Stomach (tissue), 9 donors: ENCODE results near the gene SLC26A1. TPM values are rescaled to one million over a fixed set of nuclear protein-coding genes. Genes with fewer than 3 reads are reported as not detected.

Experiments used
- DNase-seq, 2 donors: peaks; one replicate each; pipeline versions ENCODE4 v3.0.0 to v3.0.0-alpha.2; 2013 to 2019
- H3K27ac ChIP-seq, 5 donors: fragments of 200-600 bp in 4 of 5; sonication (generic) in 4 of 5; one replicate each; pipeline ENCODE4 v1.5.1; 2013 to 2019; ENCODE audit warnings: mild to moderate bottlenecking in 1 of 5, moderate library complexity in 1 of 5
- H3K27me3 ChIP-seq, 3 donors: fragments of 200-600 bp; sonication (generic); one replicate each; pipeline ENCODE4 v1.5.1; 2017 to 2019; ENCODE audit warnings: mixed run types in 1 of 3
- H3K36me3 ChIP-seq, 4 donors: fragments of 200-600 bp; sonication (generic); 1 replicate in 3 of 4; 2 replicates in 1 of 4; pipeline ENCODE4 v1.5.1; 2016 to 2019
- H3K4me1 ChIP-seq, 4 donors: fragments of 200-600 bp; sonication (generic); one replicate each; pipeline ENCODE4 v1.5.1; 2016 to 2019
- H3K4me3 ChIP-seq, 4 donors: fragments of 200-600 bp; sonication (generic) in 3 of 4; one replicate each; pipeline ENCODE4 v1.5.1; 2016 to 2019; ENCODE audit warnings: mild to moderate bottlenecking in 1 of 4
- H3K9me3 ChIP-seq, 4 donors: fragments of 200-600 bp; sonication (generic); one replicate each; pipeline ENCODE4 v1.5.1; 2016 to 2019
- EP300 ChIP-seq: sonication (generic); formaldehyde crosslinking; IDR thresholded peaks from one replicate; pipeline ENCODE4 v1.6.1; 2017; ENCODE audit warnings: antibody characterized with exemption
- POLR2A ChIP-seq, 4 donors: fragments of 450-650 bp; IDR thresholded peaks; one replicate each; pipeline ENCODE4 v1.6.1; 2016; ENCODE audit warnings: antibody characterized with exemption in 4 of 4, control low read depth in 2 of 4, mild to moderate bottlenecking in 1 of 4, moderate library complexity in 1 of 4
- POLR2AphosphoS5 ChIP-seq, 3 donors: sonication (generic); formaldehyde crosslinking; IDR thresholded peaks; one replicate each; pipeline ENCODE4 v1.6.1; 2016; ENCODE audit warnings: antibody characterized with exemption in 3 of 3
- WGBS, 5 donors: extraction: QIAGEN DNeasy Blood & Tissue Kit in 3 of 5; methylation state at CpG; one replicate each; pipeline versions ENCODE4 v1.1.5 to v1.1.7; 2013 to 2018; 5-methylcytosine and 5-hydroxymethylcytosine counted together
- intact Hi-C: fragments of 100-400 bp; cut with DNase I; formaldehyde crosslinking; loops from one replicate; pipeline ENCODE4 v1.15.1; 2023; ENCODE audit warnings: low total_unique reads
- polyA plus RNA-seq, 3 donors: library from polyadenylated mRNA; stranded (reverse); fragments of 200-250 nt; gene quantifications; one replicate each; pipeline ENCODE4 v1.2.3, GENCODE V29; 2013
- total RNA-seq, 5 donors: library from RNA; depleted of rRNA; stranded (reverse); fragments of >200 nt; gene quantifications; one replicate each; pipeline versions ENCODE4 v1.1.0 to v1.2.3, GENCODE V29; 2014 to 2016
- TF ChIP-seq, protein P1 (sequence below), 7 experiments: fragments of 450-650 bp in 4 of 7; fragments of 200-600 bp in 3 of 7; sonication (generic) in 3 of 7; IDR thresholded peaks; one replicate each; pipeline ENCODE4 v1.5.1; 2016 to 2019; ENCODE audit warnings: antibody characterized with exemption in 7 of 7, control low read depth in 2 of 7, mild to moderate bottlenecking in 1 of 7
- donor health status: healthy with polysubstance abuse.
- donor health status: Bipolar disorder and iron deficiency.
- donor health status: healthy.

The SLC26A1 gene
- total and polyA plus RNA-seq, 8 donors: 0.18 to 8.9 (median 3.5) TPM; not detected in 3

DNA sequence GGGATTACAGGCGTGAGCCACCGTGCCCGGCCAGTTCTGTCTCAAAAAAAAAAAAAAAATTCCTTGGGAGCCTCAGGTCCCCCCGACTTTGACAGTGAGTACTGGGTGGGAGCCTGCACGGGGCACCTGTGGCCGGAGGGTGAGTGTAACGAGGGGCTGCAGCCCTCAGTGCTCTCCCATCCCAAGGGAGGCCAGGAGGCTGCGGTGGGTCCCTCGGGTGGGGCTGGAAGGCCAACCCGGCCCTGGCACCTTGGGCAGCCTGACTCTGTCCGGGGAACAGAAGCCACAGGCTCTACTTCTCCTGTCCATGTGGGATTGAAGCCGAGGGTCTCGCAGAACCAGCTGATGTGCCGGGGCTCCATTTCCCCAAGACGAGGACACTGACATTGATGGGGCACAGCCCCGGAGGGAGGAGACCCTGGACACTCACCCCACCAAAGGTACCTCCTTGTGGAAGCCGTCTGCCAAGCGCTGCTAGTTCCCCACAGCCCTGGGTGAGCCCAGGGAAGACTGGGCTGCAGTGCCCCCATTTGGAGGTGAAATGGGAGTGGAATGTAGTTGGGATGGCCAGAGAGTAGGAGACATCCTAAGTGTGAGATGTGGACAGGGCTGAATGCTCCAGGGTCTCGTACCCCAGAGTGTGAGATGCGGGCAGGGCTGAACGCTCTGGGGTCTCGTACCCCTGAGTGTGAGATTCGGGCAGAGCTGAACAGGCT, 2.3 kb upstream of the SLC26A1 start:
- 86 to 90% (median 90%) methylated on average over 20 to 23 of the region's 23 CpGs for WGBS, 5 donors
- intact Hi-C loops: no loop called here
- Histone ChIP-seq H3K27me3 (peaks cover 0 to 51% (median 34%) of the 10 kb centered on the region in 3 donors), H3K4me3 (no peak overlapping the region), H3K27ac (no peak overlapping the region), H3K36me3 (peaks cover 0 to 16% (median 8%) of the 10 kb centered on the region in 4 donors), H3K4me1 (peaks cover 30 to 60% (median 53%) of the 10 kb centered on the region in 4 donors), H3K9me3 (no peaks in the 10 kb centered on the region)
- TF ChIP-seq EP300 (no peak), POLR2A (IDR thresholded peaks at IDR 0.05) (no peak), POLR2AphosphoS5 (IDR thresholded peaks at IDR 0.05) (no peak)
- TF ChIP-seq, protein P1, sequence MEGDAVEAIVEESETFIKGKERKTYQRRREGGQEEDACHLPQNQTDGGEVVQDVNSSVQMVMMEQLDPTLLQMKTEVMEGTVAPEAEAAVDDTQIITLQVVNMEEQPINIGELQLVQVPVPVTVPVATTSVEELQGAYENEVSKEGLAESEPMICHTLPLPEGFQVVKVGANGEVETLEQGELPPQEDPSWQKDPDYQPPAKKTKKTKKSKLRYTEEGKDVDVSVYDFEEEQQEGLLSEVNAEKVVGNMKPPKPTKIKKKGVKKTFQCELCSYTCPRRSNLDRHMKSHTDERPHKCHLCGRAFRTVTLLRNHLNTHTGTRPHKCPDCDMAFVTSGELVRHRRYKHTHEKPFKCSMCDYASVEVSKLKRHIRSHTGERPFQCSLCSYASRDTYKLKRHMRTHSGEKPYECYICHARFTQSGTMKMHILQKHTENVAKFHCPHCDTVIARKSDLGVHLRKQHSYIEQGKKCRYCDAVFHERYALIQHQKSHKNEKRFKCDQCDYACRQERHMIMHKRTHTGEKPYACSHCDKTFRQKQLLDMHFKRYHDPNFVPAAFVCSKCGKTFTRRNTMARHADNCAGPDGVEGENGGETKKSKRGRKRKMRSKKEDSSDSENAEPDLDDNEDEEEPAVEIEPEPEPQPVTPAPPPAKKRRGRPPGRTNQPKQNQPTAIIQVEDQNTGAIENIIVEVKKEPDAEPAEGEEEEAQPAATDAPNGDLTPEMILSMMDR (IDR thresholded peaks at IDR 0.05): no peak
- DNase-seq: no peak

DNA sequence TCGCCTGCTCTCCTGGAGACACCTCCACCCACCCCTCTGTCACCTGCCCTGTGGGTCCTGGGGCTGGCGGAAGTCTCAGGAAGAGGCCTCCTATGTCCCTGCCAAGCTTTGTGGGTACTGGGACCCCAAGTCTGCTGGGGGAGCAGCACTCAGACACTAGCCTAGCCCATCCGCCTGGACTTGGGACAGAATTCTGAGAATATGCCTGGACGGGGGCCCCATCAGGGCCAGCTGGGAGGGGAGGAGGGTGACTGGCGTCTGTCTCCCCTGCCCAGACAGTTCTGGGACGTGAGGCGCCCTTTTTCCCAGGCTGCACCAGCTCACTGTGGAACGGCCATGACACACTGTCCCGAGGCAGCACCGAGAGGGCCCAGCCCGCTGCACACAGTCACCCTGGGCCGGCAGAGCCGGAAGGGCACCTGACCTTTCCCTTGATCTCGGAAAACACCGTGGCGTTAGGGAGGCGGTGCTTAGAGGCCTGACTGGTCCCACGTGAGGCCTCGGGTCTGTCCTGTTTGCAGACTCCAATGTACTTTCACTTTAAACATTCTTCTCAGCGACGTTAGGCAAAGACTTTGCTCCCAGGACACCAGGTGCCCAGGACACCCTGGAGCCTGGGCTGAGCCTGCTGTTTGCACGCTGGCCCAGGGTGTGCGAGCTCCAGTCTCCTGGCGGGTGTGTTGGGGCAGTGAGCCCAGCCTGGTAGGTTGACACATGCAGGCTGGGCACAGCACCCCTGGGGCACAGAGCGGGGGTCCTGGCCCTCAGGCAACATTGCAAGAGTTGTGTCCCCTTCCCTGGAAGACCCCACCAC, 700 bp downstream of the SLC26A1 start:
- DNase-seq: peak; percentile 91 to 94
- WGBS, 5 donors: 25 to 54% (median 37%) methylated on average over 22 to 25 of the region's 25 CpGs
- peaks cover 32 to 62% (median 57%) of the 10 kb centered on the region in 4 donors for H3K4me1 ChIP-seq
- H3K27ac ChIP-seq: peak overlapping the region; percentile 87 to 96 (median 93)
- H3K4me3 ChIP-seq: peak overlapping the region in 3 of 4 donors; percentile 17 to 28 (median 19)
- H3K9me3 ChIP-seq: no peaks in the 10 kb centered on the region
- TF ChIP-seq, protein P1 (IDR thresholded peaks at IDR 0.05): no peak
- TF ChIP-seq EP300 (no peak), POLR2A (IDR thresholded peaks at IDR 0.05) (peak in 1 of 4 donors; percentile 6), POLR2AphosphoS5 (IDR thresholded peaks at IDR 0.05) (peak in 2 of 3 donors; percentile 90 to 91)
- peaks cover 0 to 22% (median 10%) of the 10 kb centered on the region in 3 donors for H3K27me3 ChIP-seq
- intact Hi-C loops: no loop called here
- H3K36me3 ChIP-seq: peaks cover 0 to 33% (median 21%) of the 10 kb centered on the region in 4 donors

DNA sequence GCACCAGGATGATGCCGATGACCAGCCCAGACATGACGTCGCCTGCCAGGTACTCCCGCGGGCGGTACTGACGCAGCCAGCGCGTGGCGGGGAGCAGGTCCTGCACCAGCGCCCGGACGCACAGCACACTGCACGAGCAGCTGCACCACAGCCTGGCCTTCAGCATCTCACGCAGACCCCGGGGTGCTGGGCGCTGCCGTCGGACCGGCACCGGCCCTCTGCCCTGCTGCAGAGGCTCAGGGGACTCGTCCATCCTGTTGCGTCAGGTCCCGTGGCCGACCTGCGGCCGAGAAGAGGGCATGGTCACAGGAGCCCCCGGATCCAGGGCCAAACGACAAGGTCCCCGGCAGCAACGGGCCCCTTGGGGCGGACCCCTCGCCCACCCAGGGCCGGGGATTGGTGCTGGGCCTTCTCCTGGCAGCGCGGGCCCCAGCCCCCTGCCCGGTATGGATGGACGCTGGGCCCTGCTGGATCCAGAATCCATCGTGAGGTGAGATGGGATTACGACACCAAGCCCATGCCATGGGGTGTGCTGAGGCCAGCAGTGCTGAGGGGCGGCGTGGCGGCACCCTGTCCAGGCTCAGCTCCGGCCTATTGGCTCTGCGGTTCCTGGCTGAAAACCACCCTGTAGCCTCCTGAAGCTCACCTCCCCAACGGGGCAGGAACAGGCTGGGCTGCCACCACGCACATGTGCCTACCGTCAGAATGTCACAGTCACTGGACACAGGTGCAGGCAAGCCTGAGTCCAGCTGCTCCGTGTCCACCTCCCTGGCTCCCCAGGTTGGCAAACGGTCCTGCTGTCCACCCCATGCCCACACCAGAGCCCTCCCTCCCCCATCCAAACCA, 1.5 kb downstream of the SLC26A1 start:
- TF ChIP-seq POLR2A (IDR thresholded peaks at IDR 0.05) (no peak), POLR2AphosphoS5 (IDR thresholded peaks at IDR 0.05) (no peak), EP300 (no peak)
- TF ChIP-seq, protein P1 (IDR thresholded peaks at IDR 0.05): no peak
- H3K4me1 ChIP-seq: peaks cover 29 to 58% (median 53%) of the 10 kb centered on the region in 4 donors
- H3K36me3 ChIP-seq: peaks cover 0 to 33% (median 21%) of the 10 kb centered on the region in 4 donors
- peak overlapping the region; percentile 87 to 96 (median 93) for H3K27ac ChIP-seq
- H3K4me3 ChIP-seq: peak overlapping the region in 1 of 4 donors; percentile 28
- intact Hi-C loops: no loop called here
- no peaks in the 10 kb centered on the region for H3K9me3 ChIP-seq
- no peak for DNase-seq
- 79 to 91% (median 84%) methylated on average over 27 to 50 of the region's 50 CpGs for WGBS, 5 donors
- H3K27me3 ChIP-seq: peaks cover 0 to 13% (median 1%) of the 10 kb centered on the region in 3 donors
